GM12892 (cell line): ENCODE results near the gene HDDC2.

ENCODE experiments used
- DNase-seq: peaks from one replicate; pipeline ENCODE4 v3.0.0; 2011; ENCODE audit not compliant: insufficient read length
- FAIRE-seq: peaks from 2 replicates; lab custom pipeline; 2011; peaks lifted over from hg19 to GRCh38; lab: Jason Lieb, UNC
- POLR2A ChIP-seq: IDR thresholded peaks from 2 replicates; pipeline ENCODE4 v1.6.1; 2011; ENCODE audit warnings: low read depth, low read length, control low read depth
- POLR2AphosphoS5 ChIP-seq: IDR thresholded peaks from 2 replicates; pipeline ENCODE4 v1.6.1; 2011; ENCODE audit warnings: low read depth, low read length, control low read depth
- TAF1 ChIP-seq: IDR thresholded peaks from 2 replicates; pipeline ENCODE4 v1.6.1; 2011; ENCODE audit warnings: low read depth, mild to moderate bottlenecking, control low read depth, low read length, borderline replicate concordance

Gene HDDC2

GRCh38 chr6:125262016-125263013 is 39.5 kb downstream of the HDDC2 start:
- DNase-seq (no peak), FAIRE-seq (no peak)
- TF ChIP-seq POLR2A (no peak), POLR2AphosphoS5 (no peak), TAF1 (no peak)

- FAIRE-seq (no peak), DNase-seq (no peak)
- TF ChIP-seq TAF1: no peak
- no peak for TF ChIP-seq POLR2AphosphoS5
- no peak for TF ChIP-seq POLR2A
Measured at GRCh38 chr6:125259354-125259736, 42.4 kb downstream of the HDDC2 start.

- TF ChIP-seq POLR2AphosphoS5 (no peak), TAF1 (no peak), POLR2A (no peak)
- FAIRE-seq (no peak), DNase-seq (no peak)
Measured at GRCh38 chr6:125258651-125259353, 43.0 kb downstream of the HDDC2 start.

GRCh38 chr6:125257351-125257750 is 44.4 kb downstream of the HDDC2 start:
- no peak for TF ChIP-seq TAF1
- TF ChIP-seq POLR2A: no peak
- no peak for TF ChIP-seq POLR2AphosphoS5
- DNase-seq: no peak
- FAIRE-seq: no peak

- no peak for DNase-seq
- FAIRE-seq: no peak
Measured at GRCh38 chr6:125255201-125255600, 46.6 kb downstream of the HDDC2 start.

GRCh38 chr6:125254321-125254720 is 47.4 kb downstream of the HDDC2 start:
- no peak for DNase-seq
- FAIRE-seq: no peak
- no peak for TF ChIP-seq POLR2AphosphoS5
- TF ChIP-seq POLR2A: no peak
- no peak for TF ChIP-seq TAF1

More at GRCh38 chr6:125255201-125255600, 46.6 kb downstream of the HDDC2 start:
- TF ChIP-seq TAF1 (no peak), POLR2A (no peak), POLR2AphosphoS5 (no peak)

GRCh38 chr6:125253881-125254280 is 47.9 kb downstream of the HDDC2 start:
- no peak for DNase-seq
- FAIRE-seq: no peak
- TF ChIP-seq POLR2AphosphoS5 (no peak), TAF1 (no peak), POLR2A (no peak)

GRCh38 chr6:125252891-125253290 is 48.9 kb downstream of the HDDC2 start:
- FAIRE-seq (no peak), DNase-seq (no peak)
- TF ChIP-seq TAF1: no peak
- no peak for TF ChIP-seq POLR2AphosphoS5

- DNase-seq (no peak), FAIRE-seq (peak; percentile 61)
- TF ChIP-seq TAF1 (no peak), POLR2A (no peak), POLR2AphosphoS5 (no peak)
Measured at GRCh38 chr6:125251516-125252220, 50.1 kb downstream of the HDDC2 start.

GRCh38 chr6:125250511-125250910 is 51.3 kb downstream of the HDDC2 start:
- DNase-seq: no peak
- FAIRE-seq: no peak
- TF ChIP-seq TAF1: no peak
- no peak for TF ChIP-seq POLR2AphosphoS5
- TF ChIP-seq POLR2A: no peak

GRCh38 chr6:125248136-125248535 is 53.6 kb downstream of the HDDC2 start:
- no peak for DNase-seq
- TF ChIP-seq POLR2A (no peak), POLR2AphosphoS5 (no peak), TAF1 (no peak)
- no peak for FAIRE-seq
